ENCODE data around the gene MAP4K3.

Gene MAP4K3

DNA sequence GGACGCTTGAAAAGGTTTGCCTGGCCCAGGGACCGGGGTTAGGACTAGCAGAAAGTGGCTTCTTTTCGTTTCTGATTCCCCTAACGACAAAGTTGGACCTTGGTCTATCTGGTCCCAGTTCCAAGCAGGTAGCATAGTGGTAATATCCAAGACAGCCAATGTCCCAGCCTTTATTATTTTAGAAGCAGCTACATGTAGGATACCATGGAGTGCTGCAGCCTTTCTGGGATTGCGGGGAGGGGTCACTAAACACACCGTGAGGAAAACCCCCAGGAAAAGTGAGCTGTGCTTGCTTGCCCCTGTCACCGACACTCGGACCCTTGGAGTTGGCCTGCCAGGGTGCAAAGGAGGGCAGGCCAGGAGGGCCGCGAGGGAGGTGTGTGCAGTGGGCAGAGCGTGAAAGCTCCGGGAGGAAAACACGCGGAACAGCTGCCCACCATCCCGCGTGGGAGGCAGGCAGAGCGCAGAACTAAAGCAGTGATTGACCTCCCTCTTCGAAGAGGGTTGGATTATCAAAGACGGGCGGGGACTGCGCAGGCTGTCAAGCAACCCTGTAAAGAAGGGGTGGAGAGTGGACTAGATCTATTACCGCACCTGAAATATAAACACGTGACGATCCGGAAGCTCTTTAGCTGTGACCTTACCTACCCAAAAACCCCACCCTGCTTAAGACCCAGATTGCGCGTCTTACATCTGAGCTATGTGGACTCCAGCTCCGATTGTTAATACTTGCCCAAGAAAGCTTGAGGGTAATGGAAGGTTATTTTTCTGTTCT is 624 bp upstream of the MAP4K3 start:
- peak; percentile 54 for DNase-seq

DNA sequence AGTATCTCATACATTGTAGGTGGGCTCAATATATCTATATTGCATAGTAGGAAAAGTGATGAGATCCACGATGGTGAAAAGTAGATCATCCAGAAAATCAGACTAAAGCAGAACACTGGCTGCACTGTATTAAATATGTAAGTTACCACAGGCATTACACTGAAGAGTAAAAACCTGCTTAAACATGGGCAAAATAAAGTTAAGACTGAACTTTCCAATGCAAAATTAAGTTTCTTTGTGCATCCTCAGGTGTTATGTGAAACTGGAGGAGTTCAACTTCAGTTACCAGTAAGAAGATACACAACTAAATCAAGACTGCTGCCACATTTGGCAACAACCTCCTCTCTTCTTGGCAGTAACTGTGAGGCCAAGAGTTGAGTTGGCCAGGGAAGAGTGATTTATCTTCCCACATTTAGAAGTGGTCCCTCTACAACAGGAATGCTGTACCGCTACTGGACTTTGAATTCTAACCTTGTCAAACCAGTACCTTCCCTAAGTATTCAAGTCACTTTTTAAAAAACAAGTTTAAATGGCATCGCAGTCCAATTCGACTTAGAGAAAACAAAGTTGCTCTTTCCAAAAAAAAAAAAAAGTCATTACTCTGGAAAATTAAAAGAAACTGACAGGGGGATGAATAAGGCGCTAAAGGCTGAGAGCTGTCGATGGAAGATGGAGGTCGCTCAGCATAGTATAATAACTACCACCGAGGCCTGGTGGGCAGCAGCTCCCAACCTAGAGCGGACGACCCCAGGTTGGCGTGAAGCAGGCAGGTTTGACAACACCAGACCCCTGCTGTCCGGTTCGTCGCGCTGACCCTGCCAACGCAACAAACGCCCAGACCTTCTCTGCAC is 1.1 kb downstream of the MAP4K3 start:
- DNase-seq, result no peak

DNA sequence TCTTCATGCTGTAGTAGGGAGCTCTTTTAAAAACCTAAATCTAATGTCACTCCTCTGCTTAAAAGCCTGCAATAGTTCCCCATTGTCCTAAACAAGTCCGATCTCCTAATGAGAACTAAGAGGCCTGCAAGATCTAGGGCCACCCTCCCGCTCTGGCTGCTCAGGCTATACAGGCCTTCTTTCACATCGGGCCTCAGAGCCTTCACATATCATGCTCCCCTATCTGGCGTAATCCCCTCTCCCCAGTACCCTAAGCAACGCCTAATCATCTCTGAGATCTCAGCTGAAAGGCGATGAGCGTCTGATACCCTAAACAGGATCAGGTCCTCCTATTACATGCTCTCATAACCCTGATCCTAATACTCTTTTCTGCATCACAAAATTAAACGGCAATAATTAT is 1.9 kb downstream of the MAP4K3 start:
- DNase-seq, result no peak

DNA sequence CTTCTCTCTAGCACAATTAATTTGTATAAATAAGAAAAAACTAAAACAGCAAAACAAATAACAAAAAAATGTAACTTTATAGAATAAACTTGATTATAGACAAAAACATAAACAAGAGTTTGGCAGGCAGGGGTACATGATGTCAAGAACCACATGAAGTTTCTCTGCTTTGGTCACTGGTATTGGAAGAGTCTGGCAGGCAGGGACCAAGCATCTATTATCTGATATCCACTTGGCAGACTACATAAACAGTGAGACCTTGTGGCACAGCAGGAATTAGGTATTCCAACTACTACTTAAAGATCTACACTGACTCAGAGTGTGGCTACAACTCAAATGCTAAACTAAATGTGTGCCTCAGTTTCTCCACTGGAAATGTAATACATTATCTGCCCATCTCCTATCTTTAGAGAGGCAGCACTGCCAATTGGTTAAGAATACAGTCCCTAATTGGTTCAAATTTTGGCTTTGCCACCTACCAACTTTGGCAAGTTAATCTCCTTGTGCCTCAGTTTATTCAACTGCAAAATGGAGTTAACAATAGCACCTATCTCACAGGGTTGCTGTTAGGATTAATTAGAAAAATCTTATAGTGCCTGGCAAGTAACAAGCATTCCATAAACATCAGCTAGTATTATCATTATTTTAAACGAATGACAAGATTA is 2.7 kb downstream of the MAP4K3 start:
- no peak for DNase-seq

DNA sequence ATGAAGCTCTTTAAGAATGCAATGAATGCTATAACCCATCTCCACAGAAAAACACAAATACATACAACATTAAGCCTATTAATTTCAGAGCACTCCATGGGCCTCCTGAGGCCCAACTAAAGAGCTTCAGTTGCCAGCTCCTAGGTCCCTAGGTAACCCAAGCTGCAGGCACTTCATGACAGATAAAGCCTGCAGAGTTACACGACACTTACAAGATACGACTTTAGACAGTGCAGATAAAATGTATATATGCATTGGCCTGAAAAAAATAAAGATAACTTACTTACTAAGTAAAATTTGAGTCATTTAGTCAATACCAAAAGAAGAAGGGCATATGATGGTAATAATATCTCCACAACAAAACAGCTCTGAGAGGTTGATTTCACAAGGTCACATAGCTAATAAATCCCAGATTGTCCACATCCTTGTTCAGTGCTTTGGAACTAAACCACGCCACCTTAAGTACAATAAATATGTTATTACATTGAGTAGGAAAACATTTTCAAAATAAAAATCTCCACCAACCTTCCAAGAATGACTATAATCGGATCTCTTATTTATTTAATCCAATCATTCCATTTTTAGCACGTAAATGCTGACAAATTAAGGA is 3.4 kb downstream of the MAP4K3 start:
- DNase-seq, result no peak

DNA sequence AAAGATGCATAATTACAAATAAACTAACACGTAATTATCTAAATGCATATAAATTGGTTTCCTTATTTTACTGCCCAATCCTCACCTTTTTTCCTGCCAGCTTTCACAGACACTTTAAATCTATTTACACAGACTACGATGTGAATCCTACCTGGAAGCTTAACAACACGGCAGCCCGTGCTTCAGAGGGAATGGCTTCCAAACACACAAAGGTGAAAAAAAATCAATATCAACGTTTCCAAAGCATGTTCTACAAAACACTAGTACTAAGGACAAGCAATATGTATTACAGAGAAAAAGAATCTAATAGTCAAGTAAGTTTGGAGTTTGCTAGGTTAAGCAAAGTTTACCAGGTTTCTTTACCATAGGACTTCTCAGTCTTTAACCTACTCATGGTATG is 4.4 kb downstream of the MAP4K3 start:
- DNase-seq, result no peak

DNA sequence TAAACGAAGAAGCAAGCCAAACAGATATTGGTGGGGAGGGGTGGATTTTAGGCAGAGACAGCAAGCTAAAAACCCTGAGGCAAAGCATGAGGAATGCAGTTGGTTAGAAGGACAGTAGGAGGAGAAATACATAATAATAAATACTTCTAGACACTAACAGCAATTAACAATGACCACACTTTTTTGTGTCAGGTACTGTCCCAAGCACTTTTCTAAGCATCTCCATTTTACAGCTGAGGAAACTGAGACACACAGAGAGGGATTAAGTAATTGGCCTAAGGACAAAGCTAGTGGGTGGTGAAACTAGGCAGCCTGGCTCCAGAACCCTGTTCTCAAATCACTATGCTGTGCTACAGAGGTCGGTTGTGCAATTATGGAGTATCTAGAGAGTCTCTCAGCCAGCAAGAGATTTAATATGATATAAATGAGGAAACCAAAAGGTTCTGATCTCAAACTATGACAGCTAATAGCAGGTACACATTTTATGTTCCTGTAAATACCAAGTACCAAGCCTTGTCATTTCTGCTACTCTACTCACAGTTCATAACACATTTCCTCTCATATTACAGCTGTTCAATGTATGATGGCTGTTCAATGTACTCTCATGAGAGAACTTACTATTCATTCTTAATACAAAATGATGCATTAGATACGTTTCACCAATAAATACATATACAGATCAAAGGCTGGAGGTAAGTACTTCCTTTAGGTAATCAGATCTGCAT is 5.3 kb downstream of the MAP4K3 start:
- no peak for DNase-seq

DNA sequence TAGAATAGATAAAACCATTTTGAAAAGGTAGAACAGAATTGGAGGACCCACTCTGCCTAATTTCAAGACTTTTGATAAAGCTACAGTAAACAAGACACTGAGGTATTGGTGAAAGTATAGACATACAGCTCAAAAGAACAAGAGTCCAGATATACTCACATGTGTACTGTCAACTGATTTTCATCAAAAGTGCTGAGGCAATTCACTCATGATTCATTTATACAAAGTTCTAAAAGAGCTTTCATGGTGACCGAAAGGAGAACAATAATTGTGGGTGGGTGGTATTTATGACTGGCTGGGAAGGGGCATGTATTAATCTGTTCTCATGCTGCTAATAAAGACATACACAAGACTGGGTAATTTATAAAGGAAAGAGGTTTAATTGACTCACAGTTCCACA is 7.3 kb downstream of the MAP4K3 start:
- no peak for DNase-seq

DNA sequence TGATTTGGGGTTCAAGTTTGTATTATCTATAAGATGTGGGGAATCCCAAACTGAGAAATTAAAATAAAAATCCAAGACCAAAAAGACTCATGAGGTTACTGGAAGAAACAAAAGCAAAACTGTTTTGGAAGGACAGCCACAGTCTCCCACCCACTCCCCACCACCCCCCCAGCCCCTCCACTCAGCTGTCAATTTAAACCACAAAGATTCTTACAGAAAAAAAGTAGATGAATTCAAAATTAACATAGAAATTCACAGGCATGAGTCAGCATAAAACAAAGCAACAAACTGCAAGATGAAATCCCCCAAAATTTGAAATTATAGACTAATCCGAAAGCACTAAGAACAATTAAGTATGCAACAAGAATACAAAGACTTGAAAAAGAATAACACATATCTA is 12.1 kb downstream of the MAP4K3 start:
- no peak for DNase-seq

DNA sequence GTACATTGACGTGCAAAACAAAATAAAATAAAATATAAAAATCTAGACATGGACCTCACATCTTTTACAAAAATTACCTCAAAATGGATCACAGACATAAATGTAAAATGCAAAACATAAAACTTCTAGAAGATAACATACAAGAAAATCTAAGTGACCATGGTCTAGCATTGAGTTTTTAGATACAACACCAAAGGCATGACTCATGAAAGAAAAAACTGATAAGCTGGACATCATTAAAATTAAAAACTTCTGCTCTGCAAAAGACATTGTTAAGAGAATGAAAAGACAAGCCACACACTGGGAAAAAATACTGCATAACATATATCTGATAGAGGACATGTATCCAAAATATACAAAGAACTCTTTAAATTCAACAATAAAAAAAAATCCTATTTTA is 14.4 kb downstream of the MAP4K3 start:
- no peak for DNase-seq

DNA sequence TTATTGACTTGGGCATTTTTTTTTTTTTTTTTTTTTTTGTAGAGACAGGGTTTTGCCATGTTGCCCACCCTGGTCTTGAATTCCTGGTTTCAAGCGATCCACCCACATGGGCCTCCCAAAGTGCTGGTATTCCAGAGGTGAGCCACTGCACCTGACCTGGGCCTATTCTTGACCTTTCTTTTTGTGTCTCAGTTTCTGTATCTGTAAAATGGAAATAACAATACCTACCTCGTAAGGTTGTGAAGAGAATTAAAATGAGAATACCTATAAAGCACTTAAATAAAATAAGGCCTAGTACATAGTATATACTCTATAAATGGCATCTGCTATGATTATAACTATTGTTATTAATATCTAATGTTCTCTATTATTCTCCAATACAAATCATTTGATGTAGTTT is 15.7 kb downstream of the MAP4K3 start:
- no peak for DNase-seq

DNA sequence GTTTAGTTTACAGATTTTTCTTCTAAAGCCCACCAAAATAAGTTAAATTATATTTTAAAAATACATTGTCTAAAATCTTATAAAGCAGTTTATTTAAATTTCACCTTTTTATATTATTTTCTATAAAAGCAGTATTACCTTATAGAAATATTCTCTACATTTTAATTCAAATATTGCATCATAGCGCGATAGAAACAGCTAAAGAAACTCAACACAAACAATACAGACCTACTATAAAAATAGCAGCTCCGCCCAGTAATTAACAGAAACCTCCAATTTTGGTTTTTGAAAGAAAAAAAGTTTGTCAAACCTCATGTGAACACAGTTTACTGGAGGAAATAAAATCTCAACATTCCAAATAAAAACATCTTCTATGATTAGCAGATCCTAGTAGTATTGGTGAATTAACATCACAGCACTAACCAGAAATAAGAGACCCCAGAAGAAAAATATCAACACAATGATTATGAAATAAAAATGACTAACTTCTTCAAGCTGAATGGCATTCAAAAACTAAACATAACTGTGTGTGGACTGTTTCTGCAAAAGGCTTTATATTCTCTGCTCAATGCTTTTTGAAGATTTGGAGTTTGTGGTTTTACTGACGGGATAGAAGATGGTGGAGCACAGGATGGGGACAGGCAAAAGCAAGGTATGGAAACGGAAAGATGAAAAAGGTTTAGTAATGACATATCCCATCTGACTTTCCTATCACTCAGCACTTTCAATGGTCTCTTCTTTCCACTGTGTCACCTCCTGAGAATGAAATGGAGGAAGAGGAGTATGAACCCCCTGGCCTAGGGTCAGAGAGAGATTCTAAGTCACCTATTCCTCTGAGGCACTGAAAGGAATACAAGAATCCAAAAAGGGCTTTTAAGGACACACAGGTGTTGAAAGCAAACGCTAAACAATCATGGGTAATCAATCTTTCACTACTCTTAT is 17.5 kb downstream of the MAP4K3 start:
- no peak for DNase-seq

DNA sequence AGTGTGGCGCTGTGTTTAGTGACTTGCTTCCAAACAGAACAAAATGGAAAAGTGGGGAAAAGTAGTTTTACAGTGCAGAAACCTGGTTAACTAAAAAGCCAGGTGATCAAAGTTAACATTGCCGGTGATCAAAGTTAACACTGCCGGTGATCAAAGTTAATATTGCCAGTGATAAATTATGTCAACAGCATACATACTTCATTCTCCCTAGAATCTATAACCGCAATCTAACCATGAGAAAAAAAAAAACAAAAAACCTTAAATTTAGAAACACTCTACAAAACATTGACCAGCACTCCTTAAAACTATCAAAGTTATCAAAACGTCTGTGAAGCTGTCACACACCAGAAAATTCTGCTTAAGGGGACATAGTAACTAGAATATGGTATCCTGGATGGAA is 18.6 kb downstream of the MAP4K3 start:
- no peak for DNase-seq

DNA sequence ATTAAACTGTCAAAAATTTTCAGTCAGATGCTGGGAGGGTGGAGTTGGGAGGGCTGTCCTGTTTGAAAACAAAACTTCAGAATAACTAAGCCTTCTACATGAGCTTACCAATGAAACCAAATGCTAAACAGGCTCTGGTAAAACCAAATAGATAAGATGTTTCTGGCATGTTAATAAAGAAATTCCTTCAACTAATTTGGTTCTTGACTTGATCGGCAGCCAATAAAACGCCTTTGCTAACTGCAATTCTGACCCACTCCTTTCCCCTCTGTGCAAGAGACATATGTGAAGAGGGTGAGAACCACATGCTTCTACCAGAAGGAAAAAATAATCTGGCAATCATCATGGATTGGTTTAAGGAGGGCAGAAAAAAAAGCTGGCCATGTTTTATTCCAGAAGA is 20.9 kb downstream of the MAP4K3 start:
- DNase-seq, result no peak

DNA sequence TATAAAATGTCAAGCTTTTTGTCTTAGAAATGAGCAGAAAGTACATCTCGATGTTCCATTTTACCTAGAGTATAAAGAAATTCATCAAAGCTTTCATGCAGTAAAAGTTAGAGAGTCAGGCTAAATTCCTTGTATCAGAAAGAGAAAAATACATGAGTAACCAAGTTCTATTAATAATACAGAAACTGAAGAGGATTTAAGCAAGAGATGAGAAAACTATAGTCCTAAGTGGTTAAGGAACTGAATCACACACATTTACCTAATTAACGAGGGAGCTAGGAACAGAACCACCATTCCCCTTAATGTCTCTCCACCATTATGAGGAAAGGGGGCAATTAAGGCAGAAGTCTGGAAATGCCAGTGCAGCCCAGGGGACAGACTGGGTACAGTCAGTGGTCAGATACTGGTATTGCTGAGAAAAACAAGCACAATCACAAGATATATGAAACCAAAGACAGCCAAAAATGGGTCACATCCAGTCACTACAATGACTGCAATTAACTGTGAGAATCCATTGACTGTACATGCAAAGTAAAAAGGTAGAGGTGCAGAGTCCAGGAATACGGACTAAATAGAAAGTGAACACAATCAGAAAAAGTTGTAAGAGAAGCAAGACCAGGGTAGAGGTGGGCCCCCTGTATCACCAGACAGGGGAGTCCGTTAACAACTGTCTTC is 23.9 kb downstream of the MAP4K3 start:
- no peak for DNase-seq

DNA sequence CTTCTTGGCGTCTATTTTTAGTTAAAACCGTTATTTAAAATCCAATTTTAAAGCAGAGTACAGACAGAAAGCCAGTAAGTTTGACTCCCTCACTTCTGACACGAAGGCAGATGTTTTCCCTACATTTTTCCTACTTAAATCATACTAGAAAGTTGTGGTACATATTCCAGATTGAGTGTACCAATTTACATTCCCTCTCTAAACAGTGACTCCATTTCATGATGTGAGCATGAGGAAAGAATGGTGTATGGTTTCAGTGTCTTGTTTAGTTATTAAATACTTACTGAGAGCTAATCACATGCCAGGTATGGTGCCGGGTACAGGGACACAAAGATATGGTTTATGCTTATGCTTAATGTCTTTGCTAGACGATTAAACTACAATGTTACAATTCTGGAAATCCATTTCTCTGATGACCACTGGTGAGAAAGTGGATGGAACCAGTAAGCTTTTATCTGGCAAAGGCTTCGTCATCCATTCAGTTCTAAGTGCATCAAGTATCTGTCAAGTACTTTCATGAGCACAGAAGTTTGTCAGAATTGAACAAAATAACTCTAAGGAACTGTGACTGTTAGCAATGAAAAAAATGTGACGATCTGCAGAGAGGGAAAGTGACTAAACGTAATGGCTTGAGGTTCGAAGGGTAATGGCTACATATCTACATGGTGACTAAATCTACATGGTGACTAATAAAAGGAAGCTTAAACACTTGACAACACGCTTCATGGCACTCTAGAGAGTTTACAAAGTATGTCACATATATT is 25.7 kb downstream of the MAP4K3 start:
- no peak for DNase-seq

DNA sequence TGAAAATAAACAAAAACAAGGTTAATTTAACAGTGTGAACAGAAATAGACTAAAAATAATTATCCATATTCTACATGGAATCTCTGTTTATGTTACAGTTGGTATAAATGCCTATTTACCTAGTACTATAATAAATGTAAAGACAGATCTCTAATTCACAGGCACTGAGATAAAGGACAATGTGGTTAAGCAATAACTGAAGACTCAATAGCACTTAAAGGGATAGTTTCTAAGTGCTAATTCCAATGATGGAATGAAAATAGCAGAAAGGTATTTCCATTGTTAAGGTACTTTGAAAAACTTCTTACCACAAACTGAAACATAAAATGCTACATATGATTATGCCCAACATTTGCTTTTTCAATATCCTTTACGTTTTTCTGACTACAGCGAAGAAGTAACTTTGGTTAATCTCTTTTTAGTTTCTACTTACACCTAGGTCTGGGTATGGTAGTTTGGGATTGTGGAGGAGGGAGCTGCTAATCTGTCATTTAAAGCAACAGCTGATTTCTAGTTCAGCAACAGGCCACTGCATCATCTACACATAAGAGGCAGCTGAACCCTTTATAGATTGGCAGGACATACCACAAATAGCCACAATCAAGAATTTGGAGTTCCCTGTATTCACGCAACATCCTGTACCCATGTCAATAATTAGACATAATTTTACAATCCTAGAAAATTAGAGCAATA is 27.2 kb downstream of the MAP4K3 start:
- DNase-seq, result no peak

DNA sequence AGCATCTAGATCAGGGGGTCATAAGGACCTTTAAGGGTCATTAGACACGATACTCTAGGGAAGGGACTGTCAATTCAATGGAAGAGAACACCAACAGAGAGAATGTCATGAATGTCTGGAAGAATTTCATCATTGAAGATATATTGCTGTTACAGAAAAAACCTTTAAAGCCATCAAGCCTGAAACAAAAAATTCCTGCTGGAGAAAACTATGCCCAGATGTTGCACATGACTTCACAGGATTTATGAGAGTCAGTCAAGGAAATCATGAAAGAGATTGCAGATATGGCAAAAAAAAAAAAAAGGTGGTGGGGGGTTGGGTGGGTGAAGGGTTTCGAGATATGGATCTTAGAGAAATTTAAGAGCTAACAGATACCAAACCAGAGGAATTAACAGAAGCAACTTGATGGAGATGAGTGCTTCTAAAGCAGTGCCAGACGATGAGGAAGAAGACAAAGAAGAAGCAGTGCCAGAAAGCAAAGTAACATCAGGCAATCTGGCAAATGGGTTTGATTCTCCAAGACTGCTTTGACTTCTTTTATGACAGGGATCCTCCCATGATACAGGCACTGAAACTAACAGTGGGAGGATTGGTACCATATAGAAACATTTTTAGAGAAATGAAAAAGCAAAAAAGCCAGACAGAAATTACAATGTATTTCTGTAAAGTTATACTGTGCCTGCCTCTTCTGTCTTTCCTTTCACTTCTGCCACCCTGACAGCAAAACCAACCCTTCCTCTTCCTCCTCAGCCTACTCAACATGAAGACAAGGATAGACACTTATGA is 28.5 kb downstream of the MAP4K3 start:
- no peak for DNase-seq
